NCI-H2196 (cell line): ENCODE results near the gene SARS2.

Source experiments
- DNase-seq: peaks from one replicate; lab custom pipeline; 2025; ENCODE audit not compliant: unreplicated experiment; lab: John Stamatoyannopoulos, UW

SARS2 gene

GRCh38 chr19:38918526-38918925 is 12.0 kb downstream of the SARS2 start:
- no peak for DNase-seq

DNA sequence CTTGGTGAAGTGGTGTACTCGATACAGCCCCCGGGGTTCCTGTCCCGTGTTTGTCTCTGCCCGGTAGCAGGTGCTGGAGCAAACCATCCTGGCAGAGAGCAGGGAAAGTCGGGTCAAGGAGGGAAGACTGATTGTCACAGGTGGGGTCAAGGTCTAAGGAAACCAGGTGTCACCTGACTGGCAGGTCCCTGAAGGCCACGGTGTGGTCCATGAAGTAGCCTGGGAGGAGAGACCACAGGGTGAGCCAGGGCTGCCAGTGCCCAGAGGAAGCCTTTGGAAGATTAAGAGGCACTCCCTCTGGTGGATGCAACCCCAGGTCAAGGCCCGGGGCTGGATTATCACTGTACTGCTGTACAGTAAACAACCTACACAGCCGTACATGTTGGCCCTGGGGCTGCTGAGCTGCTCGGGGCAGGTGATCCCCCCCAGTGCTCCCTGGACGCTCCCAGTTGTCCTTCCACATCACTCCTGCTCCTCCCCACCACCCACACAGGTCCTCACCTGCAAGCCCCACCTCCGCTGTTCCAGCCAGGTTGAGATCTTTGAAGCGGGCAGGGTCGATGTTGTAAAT is 12.6 kb downstream of the SARS2 start:
- DNase-seq: peak; percentile 28

DNA sequence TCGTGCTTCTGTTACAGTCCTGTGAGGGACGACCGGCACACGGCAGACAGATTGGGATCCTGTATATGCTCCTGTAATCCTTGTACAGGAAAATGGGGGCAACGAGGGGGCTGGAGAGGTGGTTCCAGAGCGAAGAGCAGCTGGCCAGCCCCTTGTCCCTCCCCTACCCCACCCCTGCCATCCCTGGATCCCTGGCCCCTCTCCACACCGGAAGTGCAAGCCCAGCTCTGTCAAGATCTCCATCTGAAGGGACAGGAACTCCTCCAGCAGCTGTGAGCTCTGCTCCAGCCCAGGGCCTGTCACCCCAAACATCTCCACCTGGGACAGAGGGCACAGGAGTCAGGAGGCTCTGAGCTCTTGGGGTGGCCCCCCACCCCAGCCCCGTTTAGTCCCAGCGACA is 13.0 kb downstream of the SARS2 start:
- no peak for DNase-seq

GRCh38 chr19:38915329-38916321 is 14.9 kb downstream of the SARS2 start:
- no peak for DNase-seq

DNA sequence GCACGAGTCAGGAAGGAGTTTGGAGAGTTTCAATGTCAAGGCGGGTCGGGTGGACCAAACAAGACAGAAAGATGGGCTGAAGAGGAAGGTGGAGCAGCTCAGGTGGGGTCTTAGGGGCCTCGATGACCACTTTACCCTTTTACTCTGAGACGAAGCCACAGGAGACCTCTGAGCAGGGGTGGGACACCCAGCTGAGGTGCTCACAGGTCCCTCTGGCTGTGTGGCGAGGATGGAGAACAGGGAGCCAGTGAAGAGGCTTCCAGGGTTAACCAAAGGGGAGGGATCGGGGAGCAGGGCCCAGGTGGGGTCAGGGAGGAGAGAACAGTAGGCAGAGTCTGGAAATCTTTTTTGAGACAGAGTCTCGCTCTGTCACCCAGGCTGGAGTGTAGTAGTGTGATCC is 16.6 kb downstream of the SARS2 start:
- DNase-seq: no peak

- no peak for DNase-seq
Measured at GRCh38 chr19:38912600-38913514, 17.7 kb downstream of the SARS2 start.

DNA sequence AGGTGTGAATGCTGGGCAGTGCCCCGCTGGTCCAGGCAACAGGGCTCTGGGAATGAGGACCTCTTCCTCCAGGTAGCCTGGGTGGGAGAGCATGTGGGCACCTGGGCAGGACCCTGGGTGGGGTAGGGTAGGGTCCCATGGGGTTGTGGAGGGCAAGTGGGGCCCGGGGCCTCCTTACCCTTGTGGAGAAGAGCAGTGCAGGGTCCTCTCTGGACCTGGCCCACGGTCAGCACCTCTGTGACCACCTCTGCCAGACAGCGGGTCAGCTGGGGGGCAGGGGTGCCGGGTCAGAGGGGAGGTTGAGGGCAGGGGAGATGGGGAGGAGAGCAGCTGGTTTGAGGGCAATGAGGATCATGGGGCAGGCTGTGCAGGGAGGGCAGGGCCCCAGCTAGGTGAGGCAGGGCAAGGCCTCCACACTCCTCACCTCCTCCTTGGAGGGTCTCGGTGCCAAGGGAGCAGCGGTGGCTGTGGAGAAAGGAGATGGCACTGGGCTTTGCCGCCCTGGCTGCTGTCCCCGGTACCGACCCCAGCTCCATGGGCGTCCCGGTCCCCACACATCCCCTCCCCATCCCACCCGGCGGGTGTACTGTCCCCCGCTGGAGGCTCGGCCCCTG is 19.1 kb downstream of the SARS2 start:
- DNase-seq: no peak

DNA sequence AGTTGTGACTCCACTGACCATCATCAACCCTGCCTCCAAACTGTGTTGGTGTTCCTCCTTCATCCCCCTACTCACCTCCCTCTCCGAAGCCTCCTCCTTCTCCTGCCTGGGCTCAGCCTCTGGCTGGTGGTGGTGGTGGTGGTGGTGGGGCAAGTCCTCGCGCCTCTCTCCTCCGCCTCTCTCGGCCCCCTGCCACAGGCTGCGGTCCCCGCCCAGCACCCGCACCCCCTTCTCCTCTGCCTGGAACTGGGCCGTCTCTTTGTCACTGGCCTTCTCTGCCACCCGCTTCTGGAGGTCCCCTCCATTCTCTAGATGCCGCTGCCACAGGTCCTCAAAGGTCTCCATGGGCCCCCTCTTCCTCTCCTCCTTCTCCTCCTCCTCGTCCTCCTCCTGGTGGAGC is 20.1 kb downstream of the SARS2 start:
- no peak for DNase-seq

- DNase-seq: no peak
Measured at GRCh38 chr19:38908911-38909310, 21.7 kb downstream of the SARS2 start.

- DNase-seq: no peak
Measured at GRCh38 chr19:38907670-38908069, 22.9 kb downstream of the SARS2 start.

DNA sequence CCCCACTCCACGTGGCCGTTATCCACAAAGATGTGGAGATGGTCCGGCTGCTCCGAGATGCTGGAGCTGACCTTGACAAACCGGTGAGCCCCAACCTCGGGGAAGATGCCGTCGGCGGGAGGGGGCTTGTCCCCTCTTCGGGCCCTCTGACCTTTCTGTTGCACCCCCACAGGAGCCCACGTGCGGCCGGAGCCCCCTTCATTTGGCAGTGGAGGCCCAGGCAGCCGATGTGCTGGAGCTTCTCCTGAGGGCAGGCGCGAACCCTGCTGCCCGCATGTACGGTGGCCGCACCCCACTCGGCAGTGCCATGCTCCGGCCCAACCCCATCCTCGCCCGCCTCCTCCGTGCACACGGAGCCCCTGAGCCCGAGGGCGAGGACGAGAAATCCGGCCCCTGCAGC is 23.3 kb downstream of the SARS2 start:
- no peak for DNase-seq

GRCh38 chr19:38905620-38906019 is 24.9 kb downstream of the SARS2 start:
- DNase-seq: no peak

GRCh38 chr19:38904581-38905539 is 25.7 kb downstream of the SARS2 start:
- no peak for DNase-seq

- no peak for DNase-seq
Measured at GRCh38 chr19:38901683-38902082, 28.9 kb downstream of the SARS2 start.

DNA sequence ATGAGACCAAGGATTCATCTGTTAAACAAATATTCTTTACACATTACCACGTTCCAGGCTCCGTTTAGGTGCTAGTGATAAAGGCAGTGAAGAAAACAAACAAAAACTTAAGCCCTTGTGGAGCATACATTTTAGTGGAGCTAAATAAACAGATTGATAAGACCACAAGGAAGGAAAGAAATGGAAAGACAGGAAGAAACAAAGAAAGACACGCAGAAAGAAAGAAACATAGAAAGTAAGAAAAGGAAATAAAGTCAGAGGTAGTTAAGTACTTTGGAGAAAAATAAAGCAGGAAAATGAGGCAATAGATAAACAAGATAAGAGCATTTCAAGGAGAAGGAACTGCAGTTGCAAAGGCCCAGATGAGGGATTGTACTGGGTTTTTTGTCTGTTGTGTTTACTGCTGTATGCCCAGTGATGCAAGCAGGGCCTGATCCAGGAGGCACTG is 29.8 kb downstream of the SARS2 start:
- DNase-seq: no peak

- no peak for DNase-seq
Measured at GRCh38 chr19:38900202-38900629, 30.3 kb downstream of the SARS2 start.

DNA sequence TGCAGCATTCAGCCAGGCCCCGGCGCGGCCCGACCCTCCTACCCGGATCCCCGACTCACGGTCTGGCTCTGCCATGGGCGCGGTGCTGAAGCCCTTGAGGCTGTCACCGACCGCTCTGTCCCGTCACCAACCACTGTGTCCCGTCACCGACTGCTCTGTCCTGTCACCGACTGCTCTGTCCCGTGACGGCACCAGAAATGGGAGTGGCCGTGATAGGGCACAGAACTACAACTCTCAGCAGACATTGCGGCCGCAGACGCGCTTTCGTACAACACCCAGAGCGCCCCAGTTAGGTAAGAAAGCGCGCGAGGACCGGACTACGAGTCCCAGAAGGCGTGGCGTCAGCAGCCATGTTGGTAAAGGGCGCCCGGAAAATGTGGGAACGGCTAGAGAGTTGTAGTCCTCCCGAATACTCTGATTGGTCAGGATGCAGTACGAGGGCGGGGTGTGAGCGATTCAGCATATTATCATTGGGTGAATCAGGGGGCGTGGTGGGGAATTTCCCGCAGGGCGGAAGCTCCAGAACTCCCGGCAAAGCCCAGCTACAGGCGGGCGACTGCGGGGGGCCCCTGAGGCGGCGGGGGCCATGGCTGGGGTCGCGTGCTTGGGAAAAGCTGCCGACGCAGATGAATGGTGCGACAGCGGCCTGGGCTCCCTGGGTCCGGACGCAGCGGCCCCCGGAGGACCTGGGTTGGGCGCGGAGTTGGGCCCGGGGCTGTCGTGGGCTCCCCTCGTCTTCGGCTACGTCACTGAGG is 30.9 kb downstream of the SARS2 start, which contains the start of the genes NFKBIB and SIRT2:
Gene NFKBIB (plus strand): TSS at position 523 of the 755 bp plus-strand sequence. CDS start 64 bp downstream, at position 587.
Gene SIRT2 (minus strand): TSS at position 172 of the 755 bp plus-strand sequence. CDS start 97 bp downstream, at position 75.
- peak; percentile 100 for DNase-seq

DNA sequence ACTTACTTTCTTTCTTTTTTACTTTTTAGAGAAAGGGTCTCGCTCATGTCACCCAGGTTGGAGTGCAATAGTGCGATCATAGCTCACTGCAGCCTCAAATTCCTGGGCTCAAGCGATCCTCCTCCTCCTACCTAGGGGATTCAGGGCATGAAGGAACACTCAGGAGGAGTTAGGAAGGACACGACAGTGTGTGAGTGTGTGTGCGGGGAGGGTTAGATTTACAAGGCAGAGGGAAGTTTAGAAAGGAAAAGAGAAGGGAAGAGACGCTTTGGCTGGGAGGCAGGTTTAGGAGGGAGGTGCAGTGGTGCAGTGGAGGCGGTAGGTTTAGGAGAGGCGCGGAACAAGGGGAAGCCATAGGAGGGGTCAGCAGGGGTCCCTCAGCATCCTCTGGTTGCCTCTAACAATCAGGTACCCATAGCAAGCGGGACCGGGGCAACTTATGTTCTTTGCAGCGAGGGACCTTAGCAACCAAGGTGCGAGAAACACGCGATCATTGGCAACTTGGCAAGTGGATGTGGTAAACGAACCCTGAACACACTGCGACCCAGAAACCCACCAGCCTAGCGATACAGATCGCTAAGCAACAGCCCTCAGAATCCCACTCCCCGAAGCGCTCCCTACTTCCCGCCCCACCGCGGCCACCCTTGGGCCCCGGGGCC is 31.6 kb downstream of the SARS2 start:
- DNase-seq: no peak
